ENCODE results near the gene UQCR10.

GRCh38 chr22:29798801-29799200 is 31.6 kb downstream of the UQCR10 start:
- TF ChIP-seq POLR2H (tag; IDR thresholded peaks at IDR 0.05; ENCODE audit: low read depth) (no peak), ZNF253 (CRISPR knock-in tag; conservative IDR thresholded peaks at IDR 0.05) (no peak), POLR2A (conservative IDR thresholded peaks at IDR 0.05) (no peak), ZNF609 (CRISPR knock-in tag; IDR thresholded peaks at IDR 0.05; ENCODE audit: borderline replicate concordance) (no peak), BDP1 (IDR thresholded peaks at IDR 0.05; ENCODE audit: insufficient read depth, insufficient read length) (no peak), ZNF318 (IDR thresholded peaks at IDR 0.05; ENCODE audit: borderline replicate concordance in 1 of 2, low read depth in 1 of 2) (no peak), U2AF2 (optimal IDR thresholded peaks at IDR 0.05; ENCODE audit: low read depth, low read length) (no peak), CBX5 (IDR thresholded peaks at IDR 0.05; ENCODE audit: borderline replicate concordance, low read depth) (no peak)
